ENCODE data around the gene RNFT2.

DNA sequence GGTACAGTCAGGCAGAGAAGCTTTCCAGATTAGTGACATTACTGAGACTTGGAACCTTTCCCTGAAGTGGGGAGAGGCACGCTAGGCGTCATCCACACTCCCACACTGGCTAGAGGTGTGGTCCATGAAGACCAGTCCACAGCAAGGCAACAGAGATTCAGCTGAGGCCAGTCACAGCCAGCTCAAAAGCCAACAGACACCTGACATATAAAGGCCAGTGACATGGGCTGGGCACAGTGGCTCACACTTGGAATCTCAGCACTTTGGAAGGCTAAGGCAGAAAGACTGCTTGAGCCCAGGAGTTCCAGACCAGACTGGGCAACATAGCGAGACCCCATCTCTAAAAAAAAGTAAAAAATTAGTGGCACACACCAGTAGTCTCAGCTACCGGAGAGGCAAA is 132.2 kb downstream of the RNFT2 start:
- TF ChIP-seq NFE2L1 (CRISPR knock-in tag; IDR thresholded peaks at IDR 0.05): no peak
- TF ChIP-seq, protein P1, sequence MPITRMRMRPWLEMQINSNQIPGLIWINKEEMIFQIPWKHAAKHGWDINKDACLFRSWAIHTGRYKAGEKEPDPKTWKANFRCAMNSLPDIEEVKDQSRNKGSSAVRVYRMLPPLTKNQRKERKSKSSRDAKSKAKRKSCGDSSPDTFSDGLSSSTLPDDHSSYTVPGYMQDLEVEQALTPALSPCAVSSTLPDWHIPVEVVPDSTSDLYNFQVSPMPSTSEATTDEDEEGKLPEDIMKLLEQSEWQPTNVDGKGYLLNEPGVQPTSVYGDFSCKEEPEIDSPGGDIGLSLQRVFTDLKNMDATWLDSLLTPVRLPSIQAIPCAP (CRISPR knock-in tag; IDR thresholded peaks at IDR 0.05): no peak
- TF ChIP-seq, protein P2, sequence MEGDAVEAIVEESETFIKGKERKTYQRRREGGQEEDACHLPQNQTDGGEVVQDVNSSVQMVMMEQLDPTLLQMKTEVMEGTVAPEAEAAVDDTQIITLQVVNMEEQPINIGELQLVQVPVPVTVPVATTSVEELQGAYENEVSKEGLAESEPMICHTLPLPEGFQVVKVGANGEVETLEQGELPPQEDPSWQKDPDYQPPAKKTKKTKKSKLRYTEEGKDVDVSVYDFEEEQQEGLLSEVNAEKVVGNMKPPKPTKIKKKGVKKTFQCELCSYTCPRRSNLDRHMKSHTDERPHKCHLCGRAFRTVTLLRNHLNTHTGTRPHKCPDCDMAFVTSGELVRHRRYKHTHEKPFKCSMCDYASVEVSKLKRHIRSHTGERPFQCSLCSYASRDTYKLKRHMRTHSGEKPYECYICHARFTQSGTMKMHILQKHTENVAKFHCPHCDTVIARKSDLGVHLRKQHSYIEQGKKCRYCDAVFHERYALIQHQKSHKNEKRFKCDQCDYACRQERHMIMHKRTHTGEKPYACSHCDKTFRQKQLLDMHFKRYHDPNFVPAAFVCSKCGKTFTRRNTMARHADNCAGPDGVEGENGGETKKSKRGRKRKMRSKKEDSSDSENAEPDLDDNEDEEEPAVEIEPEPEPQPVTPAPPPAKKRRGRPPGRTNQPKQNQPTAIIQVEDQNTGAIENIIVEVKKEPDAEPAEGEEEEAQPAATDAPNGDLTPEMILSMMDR (IDR thresholded peaks at IDR 0.05): no peak
- TF ChIP-seq, protein P3, sequence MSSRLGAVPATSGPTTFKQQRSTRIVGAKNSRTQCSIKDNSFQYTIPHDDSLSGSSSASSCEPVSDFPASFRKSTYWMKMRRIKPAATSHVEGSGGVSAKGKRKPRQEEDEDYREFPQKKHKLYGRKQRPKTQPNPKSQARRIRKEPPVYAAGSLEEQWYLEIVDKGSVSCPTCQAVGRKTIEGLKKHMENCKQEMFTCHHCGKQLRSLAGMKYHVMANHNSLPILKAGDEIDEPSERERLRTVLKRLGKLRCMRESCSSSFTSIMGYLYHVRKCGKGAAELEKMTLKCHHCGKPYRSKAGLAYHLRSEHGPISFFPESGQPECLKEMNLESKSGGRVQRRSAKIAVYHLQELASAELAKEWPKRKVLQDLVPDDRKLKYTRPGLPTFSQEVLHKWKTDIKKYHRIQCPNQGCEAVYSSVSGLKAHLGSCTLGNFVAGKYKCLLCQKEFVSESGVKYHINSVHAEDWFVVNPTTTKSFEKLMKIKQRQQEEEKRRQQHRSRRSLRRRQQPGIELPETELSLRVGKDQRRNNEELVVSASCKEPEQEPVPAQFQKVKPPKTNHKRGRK (CRISPR knock-in tag; IDR thresholded peaks at IDR 0.05; ENCODE audit: borderline replicate concordance): no peak
- TF ChIP-seq NFYB (CRISPR knock-in tag; conservative IDR thresholded peaks at IDR 0.05; ENCODE audit: low read depth): no peak
- TF ChIP-seq SMAD3 (CRISPR knock-in tag; IDR thresholded peaks at IDR 0.05; ENCODE audit: borderline replicate concordance): no peak
- TF ChIP-seq, protein P4, sequence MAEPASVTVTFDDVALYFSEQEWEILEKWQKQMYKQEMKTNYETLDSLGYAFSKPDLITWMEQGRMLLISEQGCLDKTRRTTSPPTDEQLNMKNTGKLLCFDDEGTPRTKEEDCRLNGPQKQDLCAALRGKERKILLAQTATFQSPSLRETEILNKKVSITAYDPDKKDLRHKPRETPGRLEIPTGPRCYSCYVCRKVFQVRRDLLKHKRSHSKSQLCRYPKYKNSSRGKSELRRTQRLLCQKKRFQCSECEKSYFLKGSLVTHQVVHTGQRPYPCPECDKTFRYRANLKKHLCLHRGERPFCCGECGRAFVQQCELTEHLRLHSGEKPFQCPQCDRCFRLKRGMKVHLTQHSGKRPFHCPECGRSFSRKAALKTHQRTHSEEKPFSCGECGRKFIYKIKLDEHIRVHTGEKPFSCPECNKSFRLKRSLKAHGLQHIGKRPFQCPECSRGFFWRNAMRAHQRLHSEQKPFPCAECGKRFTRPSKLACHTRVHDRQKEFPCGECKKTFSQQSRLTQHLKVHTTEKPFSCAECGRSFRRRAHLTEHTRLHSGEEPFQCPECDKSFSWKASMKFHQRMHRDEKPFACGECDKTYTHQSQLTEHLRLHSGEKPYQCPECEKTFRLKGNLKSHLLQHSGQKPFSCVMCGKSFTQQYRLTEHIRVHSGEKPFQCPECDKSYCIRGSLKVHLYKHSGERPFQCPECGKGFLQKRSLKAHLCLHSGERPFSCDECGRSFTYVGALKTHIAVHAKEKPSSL (CRISPR knock-in tag; conservative IDR thresholded peaks at IDR 0.05): no peak
- TF ChIP-seq, protein P5, sequence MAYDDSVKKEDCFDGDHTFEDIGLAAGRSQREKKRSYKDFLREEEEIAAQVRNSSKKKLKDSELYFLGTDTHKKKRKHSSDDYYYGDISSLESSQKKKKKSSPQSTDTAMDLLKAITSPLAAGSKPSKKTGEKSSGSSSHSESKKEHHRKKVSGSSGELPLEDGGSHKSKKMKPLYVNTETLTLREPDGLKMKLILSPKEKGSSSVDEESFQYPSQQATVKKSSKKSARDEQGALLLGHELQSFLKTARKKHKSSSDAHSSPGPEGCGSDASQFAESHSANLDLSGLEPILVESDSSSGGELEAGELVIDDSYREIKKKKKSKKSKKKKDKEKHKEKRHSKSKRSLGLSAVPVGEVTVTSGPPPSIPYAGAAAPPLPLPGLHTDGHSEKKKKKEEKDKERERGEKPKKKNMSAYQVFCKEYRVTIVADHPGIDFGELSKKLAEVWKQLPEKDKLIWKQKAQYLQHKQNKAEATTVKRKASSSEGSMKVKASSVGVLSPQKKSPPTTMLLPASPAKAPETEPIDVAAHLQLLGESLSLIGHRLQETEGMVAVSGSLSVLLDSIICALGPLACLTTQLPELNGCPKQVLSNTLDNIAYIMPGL (CRISPR knock-in tag; IDR thresholded peaks at IDR 0.05): no peak
- no peak for TF ChIP-seq ZNF232 (CRISPR knock-in tag; IDR thresholded peaks at IDR 0.05)
- TF ChIP-seq ETV6 (CRISPR knock-in tag; IDR thresholded peaks at IDR 0.05): no peak
- TF ChIP-seq, protein P6, sequence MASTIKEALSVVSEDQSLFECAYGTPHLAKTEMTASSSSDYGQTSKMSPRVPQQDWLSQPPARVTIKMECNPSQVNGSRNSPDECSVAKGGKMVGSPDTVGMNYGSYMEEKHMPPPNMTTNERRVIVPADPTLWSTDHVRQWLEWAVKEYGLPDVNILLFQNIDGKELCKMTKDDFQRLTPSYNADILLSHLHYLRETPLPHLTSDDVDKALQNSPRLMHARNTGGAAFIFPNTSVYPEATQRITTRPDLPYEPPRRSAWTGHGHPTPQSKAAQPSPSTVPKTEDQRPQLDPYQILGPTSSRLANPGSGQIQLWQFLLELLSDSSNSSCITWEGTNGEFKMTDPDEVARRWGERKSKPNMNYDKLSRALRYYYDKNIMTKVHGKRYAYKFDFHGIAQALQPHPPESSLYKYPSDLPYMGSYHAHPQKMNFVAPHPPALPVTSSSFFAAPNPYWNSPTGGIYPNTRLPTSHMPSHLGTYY (CRISPR knock-in tag; IDR thresholded peaks at IDR 0.05): no peak
- TF ChIP-seq FOXP1 (CRISPR knock-in tag; IDR thresholded peaks at IDR 0.05; ENCODE audit: borderline replicate concordance): no peak
- no peak for TF ChIP-seq TCF7 (CRISPR knock-in tag; IDR thresholded peaks at IDR 0.05; ENCODE audit: low read depth)
- TF ChIP-seq, protein P7, sequence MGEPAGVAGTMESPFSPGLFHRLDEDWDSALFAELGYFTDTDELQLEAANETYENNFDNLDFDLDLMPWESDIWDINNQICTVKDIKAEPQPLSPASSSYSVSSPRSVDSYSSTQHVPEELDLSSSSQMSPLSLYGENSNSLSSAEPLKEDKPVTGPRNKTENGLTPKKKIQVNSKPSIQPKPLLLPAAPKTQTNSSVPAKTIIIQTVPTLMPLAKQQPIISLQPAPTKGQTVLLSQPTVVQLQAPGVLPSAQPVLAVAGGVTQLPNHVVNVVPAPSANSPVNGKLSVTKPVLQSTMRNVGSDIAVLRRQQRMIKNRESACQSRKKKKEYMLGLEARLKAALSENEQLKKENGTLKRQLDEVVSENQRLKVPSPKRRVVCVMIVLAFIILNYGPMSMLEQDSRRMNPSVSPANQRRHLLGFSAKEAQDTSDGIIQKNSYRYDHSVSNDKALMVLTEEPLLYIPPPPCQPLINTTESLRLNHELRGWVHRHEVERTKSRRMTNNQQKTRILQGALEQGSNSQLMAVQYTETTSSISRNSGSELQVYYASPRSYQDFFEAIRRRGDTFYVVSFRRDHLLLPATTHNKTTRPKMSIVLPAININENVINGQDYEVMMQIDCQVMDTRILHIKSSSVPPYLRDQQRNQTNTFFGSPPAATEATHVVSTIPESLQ (CRISPR knock-in tag; IDR thresholded peaks at IDR 0.05): no peak
